Gastrocnemius medialis (tissue), 4 donors: ENCODE measurements around the gene IDS. TPM values are rescaled to one million over a fixed set of nuclear protein-coding genes. Genes with fewer than 3 reads are reported as not detected.

ENCODE experiments used
- ATAC-seq, 2 donors: fragments of 150-250 bp; one replicate each; pipeline ENCODE4 v1.9.1; 2016
- DNase-seq, 2 donors: peaks; one replicate each; pipeline ENCODE4 v3.0.0-alpha.2; 2019
- H3K27ac ChIP-seq, 4 donors: fragments of 200-600 bp; sonication (generic); 1 replicate in 1 of 4; 2 replicates in 3 of 4; pipeline ENCODE4 v1.5.1; 2016 to 2018; ENCODE audit warnings: mild to moderate bottlenecking in 2 of 4, moderate library complexity in 1 of 4
- H3K27me3 ChIP-seq, 3 donors: fragments of 200-600 bp; sonication (generic) in 2 of 3; 1 replicate in 1 of 3; 2 replicates in 2 of 3; pipeline versions ENCODE4 v1.5.1 to v1.6.0; 2016 to 2019; ENCODE audit warnings: mild to moderate bottlenecking in 1 of 3, moderate library complexity in 1 of 3
- H3K36me3 ChIP-seq, 2 donors: fragments of 200-600 bp; sonication (generic) in 1 of 2; one replicate each; pipeline ENCODE4 v1.5.1; 2017 to 2018
- H3K4me1 ChIP-seq, 2 donors: fragments of 200-600 bp; sonication (generic) in 1 of 2; one replicate each; pipeline ENCODE4 v1.5.1; 2016 to 2017; ENCODE audit warnings: mild to moderate bottlenecking in 2 of 2
- H3K4me3 ChIP-seq, 4 donors: fragments of 200-600 bp; sonication (generic) in 3 of 4; 1 replicate in 1 of 4; 2 replicates in 3 of 4; pipeline ENCODE4 v1.5.1; 2016 to 2019; ENCODE audit warnings: mild to moderate bottlenecking in 2 of 4
- H3K9me3 ChIP-seq, 3 donors: fragments of 200-600 bp; sonication (generic) in 2 of 3; 1 replicate in 1 of 3; 2 replicates in 2 of 3; pipeline ENCODE4 v1.5.1; 2016 to 2019
- POLR2A ChIP-seq, 2 donors: fragments of 450-650 bp; IDR thresholded peaks; one replicate each; pipeline ENCODE4 v1.6.1; 2017; ENCODE audit warnings: antibody characterized with exemption in 2 of 2, mild to moderate bottlenecking in 2 of 2, moderate library complexity in 2 of 2
- in situ Hi-C, 4 donors: fragments of 200-750 bp; cut with MboI; loops; one replicate each; pipeline versions ENCODE4 v1.15.0 to v1.8.0; 2017; ENCODE audit warnings: low sequenced_read_pairs in 4 of 4
- intact Hi-C: fragments of 100-400 bp; cut with DNase I; formaldehyde crosslinking; loops from one replicate; pipeline ENCODE4 v1.15.1; 2023; ENCODE audit warnings: low total_unique reads
- total RNA-seq, 4 donors: library from RNA; depleted of rRNA; stranded (reverse); fragments of >200 nt; gene quantifications; one replicate each; pipeline versions ENCODE4 v1.1.0 to v1.2.3, GENCODE V29; 2016
- TF ChIP-seq, protein P1 (sequence below), 5 experiments: fragments of 450-650 bp in 3 of 5; fragments of 200-600 bp in 2 of 5; sonication (generic) in 2 of 5; IDR thresholded peaks in 4 of 5; conservative IDR thresholded peaks in 1 of 5; 1 replicate in 4 of 5; 2 replicates in 1 of 5; pipeline ENCODE4 v1.5.1; 2016 to 2019; ENCODE audit warnings: antibody characterized with exemption in 5 of 5, mild to moderate bottlenecking in 3 of 5, moderate library complexity in 3 of 5

Gene IDS
- total RNA-seq, 4 donors from 2014 or later: 28.4 to 44.2 (median 33.7) TPM

DNA sequence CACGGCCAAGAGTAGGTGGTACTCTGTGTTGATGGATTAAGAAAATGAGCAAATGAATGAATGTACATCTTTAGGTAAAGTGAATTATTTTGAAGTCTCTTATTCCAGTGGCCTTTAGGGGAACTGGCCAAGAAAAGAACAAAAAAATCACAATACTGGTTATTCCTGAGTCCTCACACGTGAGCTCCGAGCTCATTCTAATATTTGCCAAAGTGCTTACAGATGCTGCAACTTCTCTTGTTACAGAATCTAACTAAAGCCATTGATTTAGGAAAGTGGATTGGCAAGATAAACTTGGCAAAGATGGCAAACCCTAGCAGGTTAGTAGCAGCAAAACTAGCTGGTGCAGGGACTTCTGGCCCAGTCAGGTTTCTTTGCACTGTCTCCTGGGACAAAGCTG lies 37.6 kb downstream of the IDS start:
- H3K27me3 ChIP-seq: no peaks in the 10 kb centered on the region
- TF ChIP-seq, protein P1, sequence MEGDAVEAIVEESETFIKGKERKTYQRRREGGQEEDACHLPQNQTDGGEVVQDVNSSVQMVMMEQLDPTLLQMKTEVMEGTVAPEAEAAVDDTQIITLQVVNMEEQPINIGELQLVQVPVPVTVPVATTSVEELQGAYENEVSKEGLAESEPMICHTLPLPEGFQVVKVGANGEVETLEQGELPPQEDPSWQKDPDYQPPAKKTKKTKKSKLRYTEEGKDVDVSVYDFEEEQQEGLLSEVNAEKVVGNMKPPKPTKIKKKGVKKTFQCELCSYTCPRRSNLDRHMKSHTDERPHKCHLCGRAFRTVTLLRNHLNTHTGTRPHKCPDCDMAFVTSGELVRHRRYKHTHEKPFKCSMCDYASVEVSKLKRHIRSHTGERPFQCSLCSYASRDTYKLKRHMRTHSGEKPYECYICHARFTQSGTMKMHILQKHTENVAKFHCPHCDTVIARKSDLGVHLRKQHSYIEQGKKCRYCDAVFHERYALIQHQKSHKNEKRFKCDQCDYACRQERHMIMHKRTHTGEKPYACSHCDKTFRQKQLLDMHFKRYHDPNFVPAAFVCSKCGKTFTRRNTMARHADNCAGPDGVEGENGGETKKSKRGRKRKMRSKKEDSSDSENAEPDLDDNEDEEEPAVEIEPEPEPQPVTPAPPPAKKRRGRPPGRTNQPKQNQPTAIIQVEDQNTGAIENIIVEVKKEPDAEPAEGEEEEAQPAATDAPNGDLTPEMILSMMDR (IDR thresholded peaks at IDR 0.05 in 4 of 5, conservative IDR thresholded peaks at IDR 0.05 in 1 of 5): no peak
- TF ChIP-seq POLR2A (IDR thresholded peaks at IDR 0.05): no peak
- H3K9me3 ChIP-seq: no peaks in the 10 kb centered on the region
- intact Hi-C loops (no loop called here), in situ Hi-C loops (no loop called here)
- H3K27ac ChIP-seq: no peak overlapping the region
- no peak for DNase-seq
- ATAC-seq: no peak
- H3K36me3 ChIP-seq: no peaks in the 10 kb centered on the region
- H3K4me3 ChIP-seq: no peak overlapping the region
- H3K4me1 ChIP-seq: no peaks in the 10 kb centered on the region

DNA sequence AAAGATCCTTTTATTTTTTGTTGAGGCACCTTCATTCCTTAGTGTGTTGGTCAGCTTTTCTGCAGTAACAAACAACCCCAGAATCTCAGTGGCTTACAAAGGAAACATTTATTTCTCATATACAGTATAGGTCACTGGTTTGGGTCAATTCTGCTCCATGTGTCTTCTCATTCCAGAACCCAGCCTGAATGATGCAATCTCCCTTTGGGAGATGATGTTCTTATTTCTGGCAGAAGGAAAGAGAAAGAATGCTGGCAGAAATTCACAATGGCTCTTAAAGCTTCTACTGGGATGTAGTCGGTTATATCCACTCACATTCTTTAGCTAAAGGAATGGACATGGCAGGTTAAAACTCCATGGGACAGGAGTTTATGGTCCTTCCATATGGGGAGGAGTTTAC lies 42.3 kb downstream of the IDS start:
- DNase-seq (no peak), ATAC-seq (no peak)
- Histone ChIP-seq H3K36me3 (no peaks in the 10 kb centered on the region), H3K27me3 (no peaks in the 10 kb centered on the region), H3K9me3 (no peaks in the 10 kb centered on the region), H3K27ac (no peak overlapping the region), H3K4me1 (no peaks in the 10 kb centered on the region), H3K4me3 (no peak overlapping the region)
- in situ Hi-C loops (no loop called here), intact Hi-C loops (no loop called here)
- TF ChIP-seq, protein P1 (IDR thresholded peaks at IDR 0.05 in 4 of 5, conservative IDR thresholded peaks at IDR 0.05 in 1 of 5): no peak
- TF ChIP-seq POLR2A (IDR thresholded peaks at IDR 0.05): no peak

DNA sequence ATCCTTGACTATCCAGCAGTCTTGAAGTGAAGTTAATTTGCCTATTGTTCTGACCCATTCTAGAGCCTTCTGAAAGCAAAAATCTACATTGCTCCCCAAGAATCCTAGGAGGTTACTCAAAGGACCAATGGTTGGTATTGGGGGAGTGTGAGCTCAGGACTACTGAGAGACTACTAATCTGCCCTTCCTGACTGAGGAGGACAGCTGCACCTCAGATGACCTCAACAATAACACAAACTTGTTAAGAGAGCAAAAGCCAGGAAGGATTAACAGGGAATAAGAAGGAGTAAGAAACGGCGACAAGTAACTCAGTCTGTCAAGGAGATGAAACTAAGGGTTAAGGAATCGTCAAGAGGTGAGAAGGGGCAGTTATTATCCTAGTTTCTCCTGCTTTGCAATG lies 43.4 kb downstream of the IDS start:
- no peak overlapping the region for H3K4me3 ChIP-seq
- H3K36me3 ChIP-seq: no peaks in the 10 kb centered on the region
- no peak for ATAC-seq
- no peak overlapping the region for H3K27ac ChIP-seq
- no peaks in the 10 kb centered on the region for H3K9me3 ChIP-seq
- H3K27me3 ChIP-seq: no peaks in the 10 kb centered on the region
- H3K4me1 ChIP-seq: no peaks in the 10 kb centered on the region
- no peak for DNase-seq
- TF ChIP-seq, protein P1 (IDR thresholded peaks at IDR 0.05 in 4 of 5, conservative IDR thresholded peaks at IDR 0.05 in 1 of 5): no peak
- TF ChIP-seq POLR2A (IDR thresholded peaks at IDR 0.05): no peak
- intact Hi-C loops (no loop called here), in situ Hi-C loops (no loop called here)

DNA sequence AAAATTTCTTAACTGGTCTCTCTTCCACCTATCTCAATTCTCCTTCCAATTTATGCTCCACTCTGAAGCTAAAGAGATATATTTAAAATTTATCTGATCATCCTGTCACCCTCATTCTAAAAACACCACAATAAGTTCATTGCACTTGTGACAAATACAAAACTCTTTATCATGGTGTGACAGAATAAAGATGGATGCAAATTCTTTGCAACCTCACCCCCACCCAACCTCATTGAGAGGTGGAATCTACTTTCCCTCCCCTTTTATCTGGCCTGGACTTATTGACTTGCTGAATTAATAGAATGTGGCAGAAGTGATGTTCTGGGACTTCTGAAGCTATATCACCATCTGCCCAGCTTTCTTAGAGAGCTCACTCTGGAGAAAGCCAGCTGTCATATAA lies 46.5 kb downstream of the IDS start:
- Histone ChIP-seq H3K27ac (no peak overlapping the region), H3K4me1 (no peaks in the 10 kb centered on the region), H3K36me3 (no peaks in the 10 kb centered on the region), H3K27me3 (no peaks in the 10 kb centered on the region), H3K4me3 (no peak overlapping the region), H3K9me3 (no peaks in the 10 kb centered on the region)
- DNase-seq: no peak
- in situ Hi-C loops (no loop called here), intact Hi-C loops (no loop called here)
- no peak for ATAC-seq
- TF ChIP-seq, protein P1 (IDR thresholded peaks at IDR 0.05 in 4 of 5, conservative IDR thresholded peaks at IDR 0.05 in 1 of 5): no peak
- no peak for TF ChIP-seq POLR2A (IDR thresholded peaks at IDR 0.05)

DNA sequence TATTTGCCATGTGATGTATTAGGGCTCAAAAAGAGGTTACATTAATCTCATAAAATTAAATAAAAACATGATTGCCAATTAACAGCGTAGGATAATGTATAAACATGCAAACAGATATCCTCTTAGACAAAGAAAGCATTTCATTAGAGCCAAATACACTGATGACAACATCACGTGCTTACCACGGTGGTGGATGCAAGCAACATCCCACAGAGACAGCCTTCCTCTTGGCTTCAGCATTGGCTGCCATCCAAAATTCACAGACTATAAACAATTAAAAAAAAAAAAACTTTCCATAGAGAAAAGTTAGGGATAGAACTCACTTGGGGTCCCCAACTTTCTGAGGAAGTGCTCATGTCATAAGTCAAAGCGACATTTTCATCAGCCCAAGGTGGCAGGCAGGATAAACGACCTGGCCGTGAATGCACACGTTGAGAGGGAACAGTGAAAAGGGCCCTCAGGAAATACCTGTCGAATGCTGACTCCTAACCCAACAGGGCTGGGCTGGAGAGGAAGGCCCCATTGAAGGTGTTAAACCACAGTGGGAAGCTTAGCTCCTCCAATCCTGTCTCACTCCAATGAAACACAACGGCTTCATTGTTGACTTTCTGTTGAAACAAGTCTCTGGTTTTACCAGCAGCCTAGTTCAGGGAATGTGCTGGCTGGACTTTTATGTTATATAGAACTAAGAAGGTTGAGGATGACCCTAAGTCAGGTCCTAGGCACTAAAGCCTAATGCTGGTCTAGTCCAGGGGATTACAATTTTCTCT lies 48.4 kb downstream of the IDS start:
- ATAC-seq: no peak
- Histone ChIP-seq H3K27ac (no peak overlapping the region), H3K4me3 (no peak overlapping the region), H3K9me3 (no peaks in the 10 kb centered on the region), H3K4me1 (no peaks in the 10 kb centered on the region), H3K36me3 (no peaks in the 10 kb centered on the region), H3K27me3 (no peaks in the 10 kb centered on the region)
- TF ChIP-seq POLR2A (IDR thresholded peaks at IDR 0.05): no peak
- TF ChIP-seq, protein P1 (IDR thresholded peaks at IDR 0.05 in 4 of 5, conservative IDR thresholded peaks at IDR 0.05 in 1 of 5): no peak
- no peak for DNase-seq
- in situ Hi-C loops: no loop called here
- intact Hi-C loops: no loop called here
